T-helper 9 cell (primary cell): Measurements from ENCODE around the gene SGCD.

Experiments used
- DNase-seq: peaks from one replicate; pipeline ENCODE4 v3.0.0-alpha.2; 2020

The SGCD gene

GRCh38 chr5:156522651-156523529 lies 195.9 kb downstream of the SGCD start:
- DNase-seq: no peak

GRCh38 chr5:156523607-156524006 lies 196.6 kb downstream of the SGCD start:
- DNase-seq: no peak

- DNase-seq: no peak
These were observed 199.3 kb downstream of the SGCD start for GRCh38 chr5:156526081-156526925.

- DNase-seq: no peak
These were observed 200.6 kb downstream of the SGCD start for GRCh38 chr5:156527611-156528010.

GRCh38 chr5:156528673-156529072 lies 201.7 kb downstream of the SGCD start:
- DNase-seq: no peak

- DNase-seq: no peak
These were observed 202.9 kb downstream of the SGCD start for GRCh38 chr5:156529892-156530291.

GRCh38 chr5:156531199-156531598 lies 204.2 kb downstream of the SGCD start:
- DNase-seq: no peak

GRCh38 chr5:156532921-156533320 lies 206.0 kb downstream of the SGCD start:
- DNase-seq: no peak

GRCh38 chr5:156534085-156534484 lies 207.1 kb downstream of the SGCD start:
- no peak for DNase-seq

GRCh38 chr5:156534906-156535485 lies 208.0 kb downstream of the SGCD start:
- DNase-seq: no peak

GRCh38 chr5:156540491-156540890 lies 213.5 kb downstream of the SGCD start:
- no peak for DNase-seq

GRCh38 chr5:156541582-156541981 lies 214.6 kb downstream of the SGCD start:
- no peak for DNase-seq

- no peak for DNase-seq
These were observed 216.6 kb downstream of the SGCD start for GRCh38 chr5:156543348-156544145.

- DNase-seq: no peak
These were observed 225.9 kb downstream of the SGCD start for GRCh38 chr5:156552855-156553358.

- DNase-seq: no peak
These were observed 229.9 kb downstream of the SGCD start for GRCh38 chr5:156556666-156557406.

- DNase-seq: no peak
These were observed 233.0 kb downstream of the SGCD start for GRCh38 chr5:156560002-156560401.

GRCh38 chr5:156561651-156562050 lies 234.7 kb downstream of the SGCD start:
- no peak for DNase-seq

- DNase-seq: no peak
These were observed 243.7 kb downstream of the SGCD start for GRCh38 chr5:156570615-156571014.

- DNase-seq: no peak
These were observed 254.8 kb downstream of the SGCD start for GRCh38 chr5:156581725-156582124.

GRCh38 chr5:156582193-156582598 lies 255.2 kb downstream of the SGCD start:
- no peak for DNase-seq

- DNase-seq: no peak
These were observed 257.9 kb downstream of the SGCD start for GRCh38 chr5:156584871-156585270.

- DNase-seq: no peak
These were observed 259.0 kb downstream of the SGCD start for GRCh38 chr5:156585999-156586398.
